HG03457 (cell line): ENCODE measurements around the gene PUM1.

ENCODE experiments used
- ATAC-seq: cut with Tn5 transposase; IDR thresholded peaks from one replicate; pipeline ENCODE4 v1.9.1; 2021; ENCODE audit warnings: moderate number of reproducible peaks; ENCODE audit not compliant: unreplicated experiment

PUM1 gene

DNA sequence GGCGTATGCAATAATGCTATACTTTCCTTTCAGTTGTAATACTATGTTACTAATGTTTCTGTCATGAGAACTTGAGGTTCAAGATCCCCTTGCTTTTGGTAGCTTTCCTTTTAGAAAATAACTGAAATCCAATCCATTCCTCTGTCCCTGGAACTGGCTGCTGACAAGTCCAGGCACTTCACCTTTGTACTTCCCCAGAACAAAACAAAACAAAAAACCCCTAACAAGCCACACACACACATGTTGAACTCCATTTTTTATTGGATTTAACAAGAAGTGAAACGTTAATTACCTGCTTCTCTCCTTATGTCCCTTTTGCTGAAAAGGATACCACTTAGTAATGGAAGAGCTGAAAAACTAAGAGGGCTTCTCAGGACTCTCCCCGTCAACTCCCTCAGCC is 130.9 kb downstream of the PUM1 start:
- no peak for ATAC-seq

- no peak for ATAC-seq
Measured at GRCh38 chr1:30933874-30934252, 131.7 kb downstream of the PUM1 start.

DNA sequence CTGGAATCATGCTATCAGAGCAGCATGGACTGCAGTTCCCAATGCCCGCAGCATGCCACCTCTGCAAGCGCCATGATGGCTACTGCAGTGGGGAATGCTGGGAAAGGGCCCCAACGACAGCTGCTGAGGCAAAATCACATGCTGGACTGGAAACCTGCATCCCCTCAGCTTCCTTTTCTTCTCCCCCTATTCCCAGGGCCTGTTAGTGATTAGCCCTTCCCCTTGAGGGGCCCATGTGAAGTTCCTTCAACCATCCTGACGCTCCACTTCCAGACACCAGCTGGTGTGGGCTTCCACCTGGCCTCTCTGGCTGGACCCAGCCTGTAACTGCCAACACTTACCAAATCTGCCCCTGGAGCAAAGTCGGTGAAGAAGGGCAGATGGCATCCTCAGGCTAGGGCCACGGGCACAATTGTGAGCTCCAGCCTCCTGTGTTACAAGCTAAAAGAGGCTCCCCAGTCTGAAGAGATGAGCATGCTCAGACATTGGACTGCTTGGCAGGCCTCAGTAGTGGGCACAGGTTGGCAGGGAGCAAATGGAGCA is 134.8 kb downstream of the PUM1 start:
- no peak for ATAC-seq

GRCh38 chr1:30929944-30930525 is 135.5 kb downstream of the PUM1 start:
- ATAC-seq: no peak

- no peak for ATAC-seq
Measured at GRCh38 chr1:30929135-30929889, 136.2 kb downstream of the PUM1 start.

GRCh38 chr1:30928789-30929134 is 136.8 kb downstream of the PUM1 start:
- ATAC-seq: no peak

GRCh38 chr1:30928171-30928570 is 137.3 kb downstream of the PUM1 start:
- no peak for ATAC-seq

GRCh38 chr1:30927448-30927847 is 138.1 kb downstream of the PUM1 start:
- ATAC-seq: no peak

DNA sequence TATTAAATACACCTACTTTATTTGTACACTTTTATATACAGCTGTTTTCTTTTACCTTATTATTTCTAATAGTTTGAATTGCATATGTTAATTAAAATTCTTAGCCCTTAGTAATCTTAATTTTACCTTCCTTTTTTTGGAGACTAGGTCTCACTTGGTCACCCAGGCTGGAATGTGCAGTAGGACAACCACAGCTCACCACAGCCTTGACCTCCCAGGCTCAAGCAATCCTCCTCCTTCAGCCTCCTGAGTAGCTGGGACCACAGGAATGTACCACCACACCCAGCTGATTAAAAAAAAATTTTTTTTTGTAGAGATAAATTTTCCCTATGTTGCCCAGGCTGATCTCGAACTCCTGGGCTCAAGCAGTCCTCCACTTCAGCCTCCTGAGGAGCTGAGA is 141.9 kb downstream of the PUM1 start:
- ATAC-seq: no peak

DNA sequence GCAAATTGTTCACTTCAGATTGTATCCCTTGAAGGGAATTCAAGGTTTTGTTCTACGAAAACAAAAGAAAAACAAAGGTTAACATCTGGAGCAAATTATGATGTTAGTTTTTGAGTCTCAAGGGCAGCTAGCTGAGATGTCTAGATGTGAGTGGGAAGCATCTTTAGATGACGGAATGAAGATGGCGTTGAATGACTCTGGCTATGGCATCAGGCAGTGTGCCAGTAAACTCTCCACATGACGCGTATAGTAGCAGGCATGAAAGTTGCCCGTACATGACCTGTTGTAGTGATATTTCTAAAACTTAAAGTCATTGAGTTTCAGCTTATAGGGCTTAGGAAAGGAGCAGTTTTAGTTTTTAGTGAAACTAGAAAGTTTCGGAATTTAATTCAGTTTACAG is 144.7 kb downstream of the PUM1 start:
- ATAC-seq: no peak

- ATAC-seq: no peak
Measured at GRCh38 chr1:30919025-30919881, 146.3 kb downstream of the PUM1 start.

GRCh38 chr1:30916296-30916695 is 149.2 kb downstream of the PUM1 start:
- ATAC-seq: no peak

DNA sequence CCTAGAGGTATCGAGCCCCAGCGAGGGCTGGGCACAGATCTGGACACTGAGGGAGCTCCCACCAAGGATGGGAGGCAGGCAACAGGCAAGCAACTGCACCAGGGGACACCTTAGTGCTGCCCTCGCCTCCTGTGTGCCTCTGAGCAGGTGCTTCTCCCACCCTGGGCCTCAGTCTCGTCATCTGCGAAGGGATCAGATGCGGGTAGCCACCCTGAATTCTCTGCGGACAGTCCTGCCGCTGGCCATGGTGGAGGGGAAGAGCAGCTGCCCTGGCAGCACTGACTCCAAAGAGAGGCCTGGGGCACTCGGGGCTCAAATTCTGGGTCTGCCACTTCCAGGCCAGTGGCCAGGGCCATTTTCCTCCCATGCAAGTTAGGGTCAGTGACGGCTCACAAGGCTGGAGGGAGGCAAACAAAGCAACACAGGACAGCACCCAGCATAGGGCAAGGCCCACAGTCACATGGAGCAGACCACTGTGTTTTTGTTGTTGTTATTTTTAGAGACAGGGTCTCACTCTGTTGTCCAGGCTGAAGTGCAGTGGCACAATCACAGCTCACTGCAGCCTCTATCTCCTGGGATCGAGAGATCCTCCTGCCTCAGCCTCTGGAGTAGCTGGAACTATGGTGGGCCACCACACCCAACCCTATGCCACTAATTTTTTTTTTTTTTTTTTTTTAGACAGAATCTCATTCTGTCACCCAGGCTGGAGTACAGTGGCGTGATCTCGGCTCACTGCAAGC is 149.9 kb downstream of the PUM1 start:
- no peak for ATAC-seq

GRCh38 chr1:30914931-30915330 is 150.6 kb downstream of the PUM1 start:
- no peak for ATAC-seq

- no peak for ATAC-seq
Measured at GRCh38 chr1:30914587-30914922, 151.0 kb downstream of the PUM1 start.

DNA sequence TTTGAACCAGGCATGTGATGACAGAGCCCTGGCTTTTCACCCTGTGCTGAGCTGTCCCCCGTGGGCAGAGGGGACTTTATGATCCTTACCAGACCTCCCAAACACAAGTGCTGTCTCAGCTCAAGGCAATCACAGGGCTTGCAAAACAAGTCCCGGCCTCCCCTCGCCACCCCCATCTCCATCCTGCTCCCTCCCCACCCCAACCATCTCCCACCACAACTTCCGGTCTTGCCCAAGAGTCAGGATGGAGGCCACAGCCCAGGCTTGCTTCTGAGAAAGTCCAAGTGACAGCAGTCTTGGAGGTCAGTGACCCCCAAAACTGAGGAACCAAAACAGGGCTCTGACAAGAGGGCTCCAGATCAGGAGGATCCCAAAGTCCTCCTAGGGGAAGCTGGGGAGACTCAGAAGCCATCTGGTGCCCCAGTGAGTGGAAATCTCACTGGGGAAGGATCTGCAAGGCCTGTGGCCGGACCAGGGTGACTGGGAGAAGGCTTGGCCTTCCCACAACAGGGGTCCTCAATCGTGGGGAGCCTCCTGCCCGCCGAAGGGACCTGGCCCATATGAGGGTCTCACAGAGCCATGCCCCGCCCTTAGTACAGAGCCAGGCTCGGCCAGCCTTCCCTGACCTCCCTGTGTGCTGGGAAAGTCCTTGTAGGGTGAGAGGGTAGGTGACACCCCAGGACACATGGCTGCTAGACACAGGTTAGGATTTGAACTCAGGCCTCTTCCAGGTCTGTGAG is 152.4 kb downstream of the PUM1 start:
- ATAC-seq: no peak

GRCh38 chr1:30912224-30912623 is 153.3 kb downstream of the PUM1 start:
- ATAC-seq: no peak

- no peak for ATAC-seq
Measured at GRCh38 chr1:30911059-30911954, 154.2 kb downstream of the PUM1 start.

DNA sequence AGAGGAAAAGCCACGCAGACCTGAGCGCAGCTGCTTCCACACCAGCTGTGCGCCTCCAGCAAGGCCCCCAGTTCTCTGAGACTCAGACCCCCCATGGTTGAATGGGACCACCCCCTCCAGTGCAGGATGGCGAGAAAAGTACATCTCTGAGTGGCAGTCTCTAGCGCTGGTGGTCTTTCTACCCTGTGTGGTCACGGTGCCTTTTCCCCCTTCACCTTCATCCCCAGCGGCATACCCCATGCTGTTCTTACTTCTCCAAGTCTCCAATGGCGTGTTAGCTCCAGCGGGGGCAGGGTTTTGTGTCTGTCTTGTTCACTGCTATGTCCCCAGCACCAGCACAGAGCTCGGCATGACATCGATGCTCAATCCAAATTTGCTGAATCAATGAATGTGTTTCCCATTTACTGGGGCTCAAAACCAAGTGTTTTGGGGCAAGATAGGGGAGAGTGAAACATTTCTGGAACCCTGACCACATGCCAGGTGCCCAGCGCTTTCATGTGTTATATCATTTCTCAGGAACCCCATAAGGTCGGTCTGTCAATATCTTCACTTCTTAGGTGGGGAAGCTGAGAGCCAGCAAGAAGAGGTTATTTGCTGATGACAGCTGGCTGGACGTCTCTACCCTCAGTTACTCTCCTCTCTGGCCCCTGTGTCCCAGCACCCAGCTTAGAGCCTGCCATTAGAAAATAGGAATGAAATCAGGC is 156.0 kb downstream of the PUM1 start:
- no peak for ATAC-seq
